NCI-H2227 (cell line): ENCODE measurements around the gene MRPS10.
A peak's percentile ranks its signal among the peaks of the same experiment; 100 is the strongest.
"Not testable (repeated sequence)": the region's sequence is repeated elsewhere in the genome, so short reads cannot be mapped to it uniquely, and the experiment has no call there.

ENCODE experiments used
- DNase-seq: peaks from one replicate; lab custom pipeline; 2025; ENCODE audit not compliant: unreplicated experiment; lab: John Stamatoyannopoulos, UW

The MRPS10 gene

GRCh38 chr6:42211726-42212125 lies 5.9 kb downstream of the MRPS10 start:
- no peak for DNase-seq

GRCh38 chr6:42210551-42210950 lies 7.1 kb downstream of the MRPS10 start:
- peak; percentile 50 for DNase-seq

GRCh38 chr6:42207559-42207958 lies 10.1 kb downstream of the MRPS10 start:
- DNase-seq: not testable (repeated sequence)

- no peak for DNase-seq
Observed at GRCh38 chr6:42204768-42205282, 12.8 kb downstream of the MRPS10 start.

GRCh38 chr6:42203183-42203582 lies 14.5 kb downstream of the MRPS10 start:
- DNase-seq: no peak

GRCh38 chr6:42202131-42202915 lies 15.3 kb downstream of the MRPS10 start:
- not testable (repeated sequence) for DNase-seq

- DNase-seq: no peak
Observed at GRCh38 chr6:42201382-42201781, 16.3 kb downstream of the MRPS10 start.

- DNase-seq: no peak
Observed at GRCh38 chr6:42200035-42200434, 17.6 kb downstream of the MRPS10 start.

- DNase-seq: no peak
Observed at GRCh38 chr6:42199106-42199981, 18.3 kb downstream of the MRPS10 start.

- DNase-seq: no peak
Observed at GRCh38 chr6:42197555-42198362, 19.9 kb downstream of the MRPS10 start.

- DNase-seq: no peak
Observed at GRCh38 chr6:42195415-42195814, 22.2 kb downstream of the MRPS10 start.

- no peak for DNase-seq
Observed at GRCh38 chr6:42194056-42194455, 23.6 kb downstream of the MRPS10 start.

GRCh38 chr6:42193491-42193894 lies 24.2 kb downstream of the MRPS10 start:
- DNase-seq: no peak

GRCh38 chr6:42192385-42192784 lies 25.3 kb downstream of the MRPS10 start:
- DNase-seq: not testable (repeated sequence)

- DNase-seq: no peak
Observed at GRCh38 chr6:42190554-42191183, 27.0 kb downstream of the MRPS10 start.

GRCh38 chr6:42188406-42188805 lies 29.3 kb downstream of the MRPS10 start:
- no peak for DNase-seq

GRCh38 chr6:42185597-42185996 lies 32.1 kb downstream of the MRPS10 start:
- no peak for DNase-seq

GRCh38 chr6:42184475-42184874 lies 33.2 kb downstream of the MRPS10 start:
- DNase-seq: no peak

GRCh38 chr6:42182101-42182500 lies 35.6 kb downstream of the MRPS10 start:
- no peak for DNase-seq

- no peak for DNase-seq
Observed at GRCh38 chr6:42179945-42180313, 37.7 kb downstream of the MRPS10 start.
